ENCODE measurements around the gene ZNF423.

The ZNF423 gene

DNA sequence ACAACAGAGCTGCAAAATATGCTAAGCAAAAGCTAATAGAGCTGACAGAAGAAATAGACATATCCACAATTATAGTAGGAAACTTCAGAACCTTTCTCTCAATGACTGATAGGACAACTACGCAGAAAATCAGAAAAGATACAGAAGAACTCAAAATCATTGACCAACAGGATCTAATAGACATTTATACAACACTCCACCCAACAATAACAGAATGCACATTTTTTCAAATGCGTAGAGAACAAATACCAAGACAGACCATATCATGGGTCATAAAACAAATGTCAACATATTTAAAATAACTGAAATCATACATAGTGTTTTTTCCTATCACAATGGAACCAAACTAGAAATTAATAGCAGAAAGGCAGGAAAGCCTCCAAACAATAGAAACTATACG lies 244.9 kb downstream of the ZNF423 start:
- TF ChIP-seq, protein P1, sequence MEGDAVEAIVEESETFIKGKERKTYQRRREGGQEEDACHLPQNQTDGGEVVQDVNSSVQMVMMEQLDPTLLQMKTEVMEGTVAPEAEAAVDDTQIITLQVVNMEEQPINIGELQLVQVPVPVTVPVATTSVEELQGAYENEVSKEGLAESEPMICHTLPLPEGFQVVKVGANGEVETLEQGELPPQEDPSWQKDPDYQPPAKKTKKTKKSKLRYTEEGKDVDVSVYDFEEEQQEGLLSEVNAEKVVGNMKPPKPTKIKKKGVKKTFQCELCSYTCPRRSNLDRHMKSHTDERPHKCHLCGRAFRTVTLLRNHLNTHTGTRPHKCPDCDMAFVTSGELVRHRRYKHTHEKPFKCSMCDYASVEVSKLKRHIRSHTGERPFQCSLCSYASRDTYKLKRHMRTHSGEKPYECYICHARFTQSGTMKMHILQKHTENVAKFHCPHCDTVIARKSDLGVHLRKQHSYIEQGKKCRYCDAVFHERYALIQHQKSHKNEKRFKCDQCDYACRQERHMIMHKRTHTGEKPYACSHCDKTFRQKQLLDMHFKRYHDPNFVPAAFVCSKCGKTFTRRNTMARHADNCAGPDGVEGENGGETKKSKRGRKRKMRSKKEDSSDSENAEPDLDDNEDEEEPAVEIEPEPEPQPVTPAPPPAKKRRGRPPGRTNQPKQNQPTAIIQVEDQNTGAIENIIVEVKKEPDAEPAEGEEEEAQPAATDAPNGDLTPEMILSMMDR (IDR thresholded peaks at IDR 0.05; ENCODE audit: borderline replicate concordance, control extremely low read depth, extremely low read depth, insufficient read depth, missing control alignments), result no peak
- in situ Hi-C loops (cut with MboI; ENCODE audit: low sequenced_read_pairs, unreplicated experiment), result no loop called here
- no peak for DNase-seq (ENCODE audit: low spot score)

DNA sequence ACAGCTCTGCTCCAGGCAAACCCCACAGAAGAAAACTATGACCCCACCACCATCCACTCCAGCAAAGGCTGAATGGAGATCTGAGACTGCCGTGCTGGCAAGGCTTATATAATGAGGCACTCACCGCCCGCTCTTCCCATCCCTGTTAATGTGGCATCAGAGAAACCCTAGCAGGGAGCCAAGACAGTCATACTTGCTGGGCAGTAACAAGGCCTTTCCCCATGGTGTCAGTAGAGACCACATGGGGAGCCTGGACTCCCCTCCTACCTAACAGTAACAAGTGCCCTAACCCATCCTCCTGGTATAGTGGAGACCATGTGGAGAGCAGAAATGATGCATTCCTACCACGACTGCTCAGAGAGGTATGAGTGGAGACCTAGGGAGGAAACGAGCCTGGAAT lies 247.1 kb downstream of the ZNF423 start:
- in situ Hi-C loops (cut with MboI; ENCODE audit: low sequenced_read_pairs, unreplicated experiment), result no loop called here
- DNase-seq (ENCODE audit: low spot score), result no peak
- TF ChIP-seq, protein P1 (IDR thresholded peaks at IDR 0.05; ENCODE audit: borderline replicate concordance, control extremely low read depth, extremely low read depth, insufficient read depth, missing control alignments), result peak; percentile 9

DNA sequence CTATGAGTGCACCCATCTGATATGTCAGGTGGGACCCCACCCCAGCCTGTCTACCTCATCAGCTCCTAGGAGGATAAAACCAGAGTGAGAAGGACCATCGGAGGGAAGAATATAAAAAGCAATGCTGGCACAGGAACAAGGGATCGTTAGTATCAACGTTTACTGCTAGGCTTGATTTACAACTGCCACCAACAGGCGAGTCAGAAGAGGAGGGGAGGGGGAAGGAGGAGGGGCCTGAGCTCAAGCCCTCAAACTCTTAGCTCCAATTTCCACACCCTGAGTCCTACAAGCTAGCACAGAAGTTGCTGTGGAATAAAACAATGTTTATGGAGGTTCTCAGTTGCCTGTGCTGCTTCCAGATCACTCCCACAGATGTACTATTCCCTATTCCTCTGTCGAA lies 247.8 kb downstream of the ZNF423 start:
- DNase-seq (ENCODE audit: low spot score), result no peak
- TF ChIP-seq, protein P1 (IDR thresholded peaks at IDR 0.05; ENCODE audit: borderline replicate concordance, control extremely low read depth, extremely low read depth, insufficient read depth, missing control alignments), result no peak
- in situ Hi-C loops (cut with MboI; ENCODE audit: low sequenced_read_pairs, unreplicated experiment), result no loop called here

DNA sequence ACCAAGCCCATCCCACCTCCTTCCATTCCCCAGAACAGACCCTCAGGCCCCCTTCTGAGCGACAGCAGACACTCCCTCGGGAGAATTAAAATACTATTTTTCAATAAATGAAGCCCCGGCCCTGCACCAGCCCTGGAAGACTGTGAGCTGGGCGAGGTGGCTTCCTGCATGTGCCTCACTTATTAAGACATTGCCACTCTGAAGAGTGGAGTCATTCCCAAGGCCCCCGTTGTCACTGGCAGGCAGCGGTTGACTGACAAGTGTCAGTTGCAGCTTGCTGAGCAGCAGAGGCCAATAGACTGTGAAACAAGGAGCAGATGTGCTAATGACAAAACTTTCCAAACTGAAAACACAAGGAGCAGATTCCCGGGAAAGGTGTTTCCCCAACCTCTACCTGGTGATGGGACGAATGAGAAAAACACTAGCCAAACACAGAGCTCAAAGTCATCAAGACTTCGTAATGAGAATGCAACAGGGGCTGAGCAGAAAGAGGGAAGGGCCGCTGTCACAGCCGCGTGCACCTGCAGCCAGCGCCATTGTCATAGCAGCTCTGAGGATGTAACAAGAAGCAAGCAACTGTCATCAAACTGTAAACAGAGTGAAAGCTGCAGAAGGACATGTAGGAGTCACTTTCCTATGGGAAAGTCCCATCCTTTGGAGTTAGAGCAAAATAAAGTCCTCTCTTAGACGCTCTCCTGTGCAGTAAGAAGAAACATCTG lies 250.2 kb downstream of the ZNF423 start:
- no peak for DNase-seq (ENCODE audit: low spot score)
- in situ Hi-C loops (cut with MboI; ENCODE audit: low sequenced_read_pairs, unreplicated experiment), result no loop called here
- TF ChIP-seq, protein P1 (IDR thresholded peaks at IDR 0.05; ENCODE audit: borderline replicate concordance, control extremely low read depth, extremely low read depth, insufficient read depth, missing control alignments), result no peak

DNA sequence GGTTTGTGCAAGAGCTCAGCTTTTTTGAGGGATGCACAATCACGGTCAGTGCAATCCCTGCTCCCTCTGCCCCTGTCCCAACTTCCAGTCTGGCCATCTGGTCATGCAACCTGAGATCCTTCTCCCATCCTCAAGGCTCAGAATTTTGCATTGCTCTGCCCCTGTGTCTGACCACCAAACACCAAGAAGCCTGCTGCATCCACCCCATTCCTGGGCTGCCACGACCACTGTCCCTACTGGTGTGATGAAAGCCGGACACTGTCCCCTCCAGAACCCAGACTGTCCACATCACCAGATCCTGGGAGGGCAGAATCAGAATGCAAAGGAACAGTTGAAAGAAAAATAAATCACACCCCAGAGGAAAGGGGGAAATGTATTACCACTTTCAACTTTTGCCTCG lies 251.3 kb downstream of the ZNF423 start:
- DNase-seq (ENCODE audit: low spot score), result no peak
- in situ Hi-C loops (cut with MboI; ENCODE audit: low sequenced_read_pairs, unreplicated experiment), result no loop called here
- TF ChIP-seq, protein P1 (IDR thresholded peaks at IDR 0.05; ENCODE audit: borderline replicate concordance, control extremely low read depth, extremely low read depth, insufficient read depth, missing control alignments), result no peak

DNA sequence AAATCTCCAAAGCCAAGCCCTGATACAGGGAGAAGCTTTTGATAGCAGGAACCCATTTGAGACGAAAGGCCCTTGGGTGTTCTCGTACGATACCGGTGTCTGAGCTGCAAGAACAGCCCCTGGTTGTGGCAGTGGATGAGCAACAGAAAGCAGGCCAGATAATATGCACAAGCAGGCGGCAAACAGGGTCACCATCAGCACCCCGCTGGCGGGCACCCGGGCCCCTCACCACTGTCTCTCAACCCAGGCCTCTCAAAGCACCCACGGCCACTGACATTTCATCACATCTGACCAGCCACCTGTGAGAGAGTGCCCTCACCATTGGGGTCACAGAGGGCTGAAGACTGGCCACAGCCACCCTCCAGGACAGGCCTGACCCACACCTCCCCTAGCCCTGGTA lies 252.0 kb downstream of the ZNF423 start:
- TF ChIP-seq, protein P1 (IDR thresholded peaks at IDR 0.05; ENCODE audit: borderline replicate concordance, control extremely low read depth, extremely low read depth, insufficient read depth, missing control alignments), result no peak
- no peak for DNase-seq (ENCODE audit: low spot score)
- in situ Hi-C loops (cut with MboI; ENCODE audit: low sequenced_read_pairs, unreplicated experiment), result no loop called here
